Fibroblast of mammary gland (primary cell): ENCODE results near the gene GNS.
"Not testable (repeated sequence)": the region's sequence is repeated elsewhere in the genome, so short reads cannot be mapped to it uniquely, and the experiment has no call there.

Source experiments
- DNase-seq: peaks from one replicate; pipeline ENCODE4 v3.0.0-alpha.2; 2010; ENCODE audit warnings: low read depth
- H3K4me3 ChIP-seq: 2 replicates; pipeline ENCODE4 v1.5.1; 2011; ENCODE audit warnings: low read depth, mild to moderate bottlenecking, low read length, moderate library complexity; ENCODE audit not compliant: control insufficient read depth
- CTCF ChIP-seq: conservative IDR thresholded peaks from 2 replicates; pipeline ENCODE4 v1.5.1; 2011; ENCODE audit warnings: low read depth, low read length, inconsistent platforms; ENCODE audit not compliant: control insufficient read depth, insufficient read depth

Gene GNS

GRCh38 chr12:64780132-64780530 is 20.9 kb upstream of the GNS start:
- no peak overlapping the region for H3K4me3 ChIP-seq
- no peak for TF ChIP-seq CTCF
- no peak for DNase-seq

- DNase-seq: no peak
- TF ChIP-seq CTCF: no peak
- no peak overlapping the region for H3K4me3 ChIP-seq
Observed at GRCh38 chr12:64779354-64779974, 20.3 kb upstream of the GNS start.

GRCh38 chr12:64775147-64775736 is 16.0 kb upstream of the GNS start:
- DNase-seq: not testable (repeated sequence)

GRCh38 chr12:64773386-64773785 is 14.2 kb upstream of the GNS start:
- no peak overlapping the region for H3K4me3 ChIP-seq
- no peak for TF ChIP-seq CTCF

More at GRCh38 chr12:64775147-64775736, 16.0 kb upstream of the GNS start:
- not testable (repeated sequence) for H3K4me3 ChIP-seq

GRCh38 chr12:64767495-64767894 is 8.3 kb upstream of the GNS start:
- DNase-seq: no peak
- TF ChIP-seq CTCF: no peak

More at GRCh38 chr12:64773386-64773785, 14.2 kb upstream of the GNS start:
- DNase-seq: no peak

GRCh38 chr12:64760808-64761573 is 1.8 kb upstream of the GNS start:
- DNase-seq: no peak
- H3K4me3 ChIP-seq: no peak overlapping the region
- no peak for TF ChIP-seq CTCF

More at GRCh38 chr12:64767495-64767894, 8.3 kb upstream of the GNS start:
- H3K4me3 ChIP-seq: no peak overlapping the region

GRCh38 chr12:64757771-64758170 is 1.4 kb downstream of the GNS start:
- DNase-seq: peak; percentile 17
- no peak overlapping the region for H3K4me3 ChIP-seq
- TF ChIP-seq CTCF: no peak
